ENCODE data around the gene CHAF1A.

The CHAF1A gene

DNA sequence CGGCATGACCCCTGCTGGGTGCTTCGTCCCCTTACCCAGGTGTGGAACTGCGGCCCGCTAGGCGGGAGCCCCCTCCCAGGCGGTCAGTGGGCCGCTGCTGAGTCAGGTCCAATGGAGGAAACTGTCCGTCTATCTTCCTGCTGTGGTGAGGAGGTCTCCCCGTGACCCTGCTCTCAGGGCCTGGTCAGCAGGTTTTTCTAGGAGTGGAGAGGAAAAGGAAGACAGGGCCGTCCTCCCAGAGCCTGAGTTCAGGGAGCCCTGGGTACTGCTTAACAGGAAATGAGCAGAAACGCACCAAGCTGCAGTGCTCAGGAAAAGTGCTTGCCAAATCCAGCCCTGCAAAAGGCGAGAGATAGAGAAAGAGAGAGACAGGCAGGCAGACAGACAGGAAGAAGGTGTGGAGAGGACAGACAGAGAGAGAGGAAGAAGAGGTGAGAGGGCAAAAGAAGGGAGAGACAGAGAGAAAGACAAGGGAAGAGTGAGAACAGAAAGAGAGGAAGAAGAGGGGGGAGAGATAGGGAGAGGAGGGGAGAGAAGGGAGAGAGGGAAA is 12.3 kb upstream of the CHAF1A start:
- Histone ChIP-seq H3K4me3 (ENCODE audit: severe bottlenecking) (no peak overlapping the region), H3K9me3 (ENCODE audit: severe bottlenecking) (no peaks in the 10 kb centered on the region), H3K36me3 (ENCODE audit: low read depth) (peaks cover 24% of the 10 kb centered on the region), H3K27me3 (ENCODE audit: insufficient read depth, poor library complexity, severe bottlenecking) (no peaks in the 10 kb centered on the region), H3K27ac (ENCODE audit: poor library complexity, severe bottlenecking) (peak overlapping the region; percentile 94), H3K4me1 (ENCODE audit: insufficient read depth, poor library complexity, severe bottlenecking) (peaks cover 36% of the 10 kb centered on the region)
- no peak for DNase-seq (ENCODE audit: low spot score)
- TF ChIP-seq CTCF (IDR thresholded peaks at IDR 0.05; ENCODE audit: poor library complexity, severe bottlenecking) = no peak
- no peak; the same call in 2 of the 3 replicates for ATAC-seq (ENCODE audit: low read depth)

- ATAC-seq (ENCODE audit: low read depth) (peak; percentile 69), DNase-seq (ENCODE audit: low spot score) (no peak)
- Histone ChIP-seq H3K4me3 (ENCODE audit: severe bottlenecking) (no peak overlapping the region), H3K4me1 (ENCODE audit: insufficient read depth, poor library complexity, severe bottlenecking) (peaks cover 36% of the 10 kb centered on the region), H3K9me3 (ENCODE audit: severe bottlenecking) (no peaks in the 10 kb centered on the region), H3K27me3 (ENCODE audit: insufficient read depth, poor library complexity, severe bottlenecking) (no peaks in the 10 kb centered on the region), H3K36me3 (ENCODE audit: low read depth) (peaks cover 30% of the 10 kb centered on the region), H3K27ac (ENCODE audit: poor library complexity, severe bottlenecking) (peak overlapping the region; percentile 94)
- no peak for TF ChIP-seq CTCF (IDR thresholded peaks at IDR 0.05; ENCODE audit: poor library complexity, severe bottlenecking)
Observed at GRCh38 chr19:4390567-4391305, 11.7 kb upstream of the CHAF1A start.

GRCh38 chr19:4391306-4391693 is 11.1 kb upstream of the CHAF1A start:
- peak overlapping the region; percentile 94 for H3K27ac ChIP-seq (ENCODE audit: poor library complexity, severe bottlenecking)
- H3K9me3 ChIP-seq (ENCODE audit: severe bottlenecking) = no peaks in the 10 kb centered on the region
- no peak overlapping the region for H3K4me3 ChIP-seq (ENCODE audit: severe bottlenecking)
- DNase-seq (ENCODE audit: low spot score) (no peak), ATAC-seq (ENCODE audit: low read depth) (peak; percentile 47)
- H3K36me3 ChIP-seq (ENCODE audit: low read depth) = peaks cover 36% of the 10 kb centered on the region
- TF ChIP-seq CTCF (IDR thresholded peaks at IDR 0.05; ENCODE audit: poor library complexity, severe bottlenecking) = no peak
- H3K4me1 ChIP-seq (ENCODE audit: insufficient read depth, poor library complexity, severe bottlenecking) = peaks cover 36% of the 10 kb centered on the region
- no peaks in the 10 kb centered on the region for H3K27me3 ChIP-seq (ENCODE audit: insufficient read depth, poor library complexity, severe bottlenecking)

- peak overlapping the region; percentile 94 for H3K27ac ChIP-seq (ENCODE audit: poor library complexity, severe bottlenecking)
- DNase-seq (ENCODE audit: low spot score) = no peak
- peak; percentile 59 for ATAC-seq (ENCODE audit: low read depth)
- no peak for TF ChIP-seq CTCF (IDR thresholded peaks at IDR 0.05; ENCODE audit: poor library complexity, severe bottlenecking)
- H3K4me3 ChIP-seq (ENCODE audit: severe bottlenecking) = no peak overlapping the region
- H3K4me1 ChIP-seq (ENCODE audit: insufficient read depth, poor library complexity, severe bottlenecking) = peaks cover 36% of the 10 kb centered on the region
- H3K27me3 ChIP-seq (ENCODE audit: insufficient read depth, poor library complexity, severe bottlenecking) = no peaks in the 10 kb centered on the region
- no peaks in the 10 kb centered on the region for H3K9me3 ChIP-seq (ENCODE audit: severe bottlenecking)
- peaks cover 42% of the 10 kb centered on the region for H3K36me3 ChIP-seq (ENCODE audit: low read depth)
Observed at GRCh38 chr19:4391701-4392483, 10.5 kb upstream of the CHAF1A start.
